ENCODE measurements around the gene AGRP.

GRCh38 chr16:67444259-67445125, 38.9 kb downstream of the AGRP start:
- no peak for TF ChIP-seq GATA3 (IDR thresholded peaks at IDR 0.05; ENCODE audit: low read depth, low read length)
- no peak for TF ChIP-seq GATA2 (IDR thresholded peaks at IDR 0.05; ENCODE audit: low read depth, low read length)

Measured in SH-SY5Y (cell line).